ENCODE results near the gene SRD5A1.

SRD5A1 gene

GRCh38 chr5:6687505-6687904, 54.3 kb downstream of the SRD5A1 start:
- DNase-seq, result no peak

GRCh38 chr5:6692906-6693305, 59.7 kb downstream of the SRD5A1 start:
- DNase-seq, result no peak

GRCh38 chr5:6698696-6699095, 65.5 kb downstream of the SRD5A1 start:
- no peak for DNase-seq

GRCh38 chr5:6699357-6699756, 66.1 kb downstream of the SRD5A1 start:
- DNase-seq, result no peak

- DNase-seq, result no peak
These were observed 66.9 kb downstream of the SRD5A1 start for GRCh38 chr5:6700074-6700684.

GRCh38 chr5:6700685-6701355, 67.6 kb downstream of the SRD5A1 start:
- no peak for DNase-seq

GRCh38 chr5:6701491-6701890, 68.3 kb downstream of the SRD5A1 start:
- no peak for DNase-seq

GRCh38 chr5:6702633-6703032, 69.4 kb downstream of the SRD5A1 start:
- no peak for DNase-seq

- DNase-seq, result peak; percentile 71
These were observed 70.6 kb downstream of the SRD5A1 start for GRCh38 chr5:6703806-6704205.

GRCh38 chr5:6704361-6704851, 71.2 kb downstream of the SRD5A1 start:
- peak; percentile 78 for DNase-seq

- peak; percentile 47 for DNase-seq
These were observed 71.8 kb downstream of the SRD5A1 start for GRCh38 chr5:6705088-6705487.

GRCh38 chr5:6705959-6706358, 72.7 kb downstream of the SRD5A1 start:
- DNase-seq, result no peak

- no peak for DNase-seq
These were observed 74.6 kb downstream of the SRD5A1 start for GRCh38 chr5:6707852-6708251.

GRCh38 chr5:6708814-6709213, 75.6 kb downstream of the SRD5A1 start:
- no peak for DNase-seq

- DNase-seq, result no peak
These were observed 76.8 kb downstream of the SRD5A1 start for GRCh38 chr5:6710070-6710469.

- no peak for DNase-seq
These were observed 77.5 kb downstream of the SRD5A1 start for GRCh38 chr5:6710551-6711318.

- DNase-seq, result no peak
These were observed 78.3 kb downstream of the SRD5A1 start for GRCh38 chr5:6711409-6712141.

GRCh38 chr5:6712142-6712576, 78.9 kb downstream of the SRD5A1 start:
- DNase-seq, result no peak

- DNase-seq, result peak; percentile 88
These were observed 79.5 kb downstream of the SRD5A1 start for GRCh38 chr5:6712577-6713273.

- DNase-seq, result no peak
These were observed 80.3 kb downstream of the SRD5A1 start, which contains the start of gene TENT4A for GRCh38 chr5:6713274-6714225. Gene TENT4A (plus strand): TSS chr5:6713432. CDS start chr5:6713984, 552 bp downstream.
